Activated T-helper 2 cell treated with anti-CD3 and anti-CD28 coated beads, Interferon-gamma antibody, Interleukin-2, Interleukin-4, amounts not matched to agents 10 μg/mL and 5 μg/mL and 100 μg/mL, durations not matched to agents 14 hours and 24 hours and 36 hours (primary cell): ENCODE measurements around the gene LILRB2. TPM values are rescaled to one million over a fixed set of nuclear protein-coding genes. Genes with fewer than 3 reads are reported as not detected.
"Not testable (repeated sequence)": the region's sequence is repeated elsewhere in the genome, so short reads cannot be mapped to it uniquely, and the experiment has no call there.

Experiments
- DNase-seq: peaks from one replicate; pipeline ENCODE4 v3.0.0; 2021; ENCODE audit warnings: low spot score
- H3K27ac Mint-ChIP-seq: one replicate; pipeline ENCODE4 v1.8.0; 2021; ENCODE audit warnings: mixed read lengths
- H3K27me3 Mint-ChIP-seq: one replicate; pipeline ENCODE4 v1.8.0; 2021; ENCODE audit warnings: low read depth, mixed read lengths
- H3K36me3 Mint-ChIP-seq: one replicate; pipeline ENCODE4 v1.8.0; 2021; ENCODE audit warnings: low read depth, mixed read lengths
- H3K4me1 Mint-ChIP-seq: one replicate; pipeline ENCODE4 v1.8.0; 2021; ENCODE audit warnings: low read depth, mixed read lengths
- H3K4me3 Mint-ChIP-seq: one replicate; pipeline ENCODE4 v1.8.0; 2021; ENCODE audit warnings: low read depth, mild to moderate bottlenecking, moderate library complexity, mixed read lengths
- H3K9me3 Mint-ChIP-seq: one replicate; pipeline ENCODE4 v1.8.0; 2021; ENCODE audit warnings: mixed read lengths
- intact Hi-C: fragments of 100-400 bp; cut with micrococcal nuclease; formaldehyde crosslinking; loops from one replicate; pipeline ENCODE4 v1.15.1; 2023
- total RNA-seq: library from RNA; stranded (reverse); gene quantifications from 2 replicates; pipeline ENCODE4 v1.2.3, GENCODE V29; 2022

The LILRB2 gene
- not detected in 2 replicates for total RNA-seq

GRCh38 chr19:54281007-54281728, at the start of gene LILRB2:
Gene LILRB2 (minus strand): TSS chr19:54281110. CDS start chr19:54280496, 614 bp downstream.
- no peak for DNase-seq
- H3K9me3 Mint-ChIP-seq, result no peaks in the 10 kb centered on the region
- no peak within 1 kb of the TSS for H3K27ac Mint-ChIP-seq
- no peaks in the 10 kb centered on the region for H3K4me1 Mint-ChIP-seq
- H3K27me3 Mint-ChIP-seq, result peaks cover 27% of the 10 kb centered on the region
- intact Hi-C loops, result no loop called here
- H3K4me3 Mint-ChIP-seq, result no peak within 1 kb of the TSS
- H3K36me3 Mint-ChIP-seq, result no peaks in the 10 kb centered on the region

- peaks cover 12% of the 10 kb centered on the region for H3K4me1 Mint-ChIP-seq
- intact Hi-C loops, result no loop called here
- H3K9me3 Mint-ChIP-seq, result no peaks in the 10 kb centered on the region
Measured at GRCh38 chr19:54329476-54330165, 48.7 kb upstream of the LILRB2 start.

GRCh38 chr19:54328781-54329180, 47.9 kb upstream of the LILRB2 start:
- intact Hi-C loops, result not testable (repeated sequence)

More at GRCh38 chr19:54329476-54330165, 48.7 kb upstream of the LILRB2 start:
- Mint-ChIP-seq H3K27ac (no peak overlapping the region), H3K36me3 (no peaks in the 10 kb centered on the region), H3K4me3 (no peak overlapping the region), H3K27me3 (peaks cover 12% of the 10 kb centered on the region)
- DNase-seq, result no peak

GRCh38 chr19:54325631-54326030, 44.7 kb upstream of the LILRB2 start:
- no peaks in the 10 kb centered on the region for H3K9me3 Mint-ChIP-seq
- no peak overlapping the region for H3K4me3 Mint-ChIP-seq
- H3K27me3 Mint-ChIP-seq, result peaks cover 15% of the 10 kb centered on the region
- no peak for DNase-seq
- H3K27ac Mint-ChIP-seq, result no peak overlapping the region
- no peaks in the 10 kb centered on the region for H3K36me3 Mint-ChIP-seq
- H3K4me1 Mint-ChIP-seq, result peaks cover 12% of the 10 kb centered on the region
- intact Hi-C loops, result loop anchor here (1.0 kb wide), 1 partner anchor 66 kb away; no protein-coding TSS in a partner anchor

More at GRCh38 chr19:54328781-54329180, 47.9 kb upstream of the LILRB2 start:
- H3K9me3 Mint-ChIP-seq, DNase-seq, H3K4me3 Mint-ChIP-seq, H3K36me3 Mint-ChIP-seq, H3K27ac Mint-ChIP-seq, H3K27me3 Mint-ChIP-seq: not testable (repeated sequence)
- H3K4me1 Mint-ChIP-seq, result peaks cover 12% of the 10 kb centered on the region

GRCh38 chr19:54325194-54325621, 44.3 kb upstream of the LILRB2 start:
- Mint-ChIP-seq H3K27ac (no peak overlapping the region), H3K4me1 (peaks cover 12% of the 10 kb centered on the region), H3K27me3 (peaks cover 18% of the 10 kb centered on the region), H3K9me3 (no peaks in the 10 kb centered on the region), H3K4me3 (no peak overlapping the region), H3K36me3 (no peaks in the 10 kb centered on the region)
- intact Hi-C loops, result loop anchor here (1.0 kb wide), 1 partner anchor 66 kb away; no protein-coding TSS in a partner anchor
- peak; percentile 41 for DNase-seq

GRCh38 chr19:54324071-54324470, 43.2 kb upstream of the LILRB2 start:
- DNase-seq, result no peak
- intact Hi-C loops, result no loop called here
- Mint-ChIP-seq H3K4me3 (no peak overlapping the region), H3K27ac (no peak overlapping the region), H3K9me3 (no peaks in the 10 kb centered on the region), H3K36me3 (no peaks in the 10 kb centered on the region), H3K4me1 (peaks cover 12% of the 10 kb centered on the region), H3K27me3 (peaks cover 23% of the 10 kb centered on the region)

GRCh38 chr19:54322934-54323333, 42.0 kb upstream of the LILRB2 start:
- H3K27ac Mint-ChIP-seq, intact Hi-C loops, H3K4me1 Mint-ChIP-seq, H3K9me3 Mint-ChIP-seq, DNase-seq, H3K4me3 Mint-ChIP-seq, H3K36me3 Mint-ChIP-seq: not testable (repeated sequence)
- peaks cover 24% of the 10 kb centered on the region for H3K27me3 Mint-ChIP-seq

- H3K4me3 Mint-ChIP-seq, DNase-seq, H3K4me1 Mint-ChIP-seq, intact Hi-C loops, H3K27ac Mint-ChIP-seq, H3K9me3 Mint-ChIP-seq, H3K36me3 Mint-ChIP-seq: not testable (repeated sequence)
- H3K27me3 Mint-ChIP-seq, result peaks cover 24% of the 10 kb centered on the region
Measured at GRCh38 chr19:54322295-54322694, 41.4 kb upstream of the LILRB2 start.

GRCh38 chr19:54319892-54320670, 39.2 kb upstream of the LILRB2 start:
- no peak overlapping the region for H3K27ac Mint-ChIP-seq

GRCh38 chr19:54319049-54319448, 38.1 kb upstream of the LILRB2 start:
- intact Hi-C loops, result no loop called here
- DNase-seq, result no peak
- Mint-ChIP-seq H3K36me3 (no peaks in the 10 kb centered on the region), H3K9me3 (no peaks in the 10 kb centered on the region), H3K4me3 (no peak overlapping the region), H3K27me3 (peaks cover 17% of the 10 kb centered on the region), H3K27ac (no peak overlapping the region), H3K4me1 (peaks cover 6% of the 10 kb centered on the region)

More at GRCh38 chr19:54319892-54320670, 39.2 kb upstream of the LILRB2 start:
- intact Hi-C loops, result no loop called here
- no peak for DNase-seq
- peaks cover 6% of the 10 kb centered on the region for H3K4me1 Mint-ChIP-seq
- H3K9me3 Mint-ChIP-seq, result no peaks in the 10 kb centered on the region
- H3K36me3 Mint-ChIP-seq, result no peaks in the 10 kb centered on the region
- peaks cover 22% of the 10 kb centered on the region for H3K27me3 Mint-ChIP-seq
- H3K4me3 Mint-ChIP-seq, result no peak overlapping the region

- Mint-ChIP-seq H3K9me3 (no peaks in the 10 kb centered on the region), H3K36me3 (no peaks in the 10 kb centered on the region), H3K4me1 (peaks cover 6% of the 10 kb centered on the region), H3K27me3 (peaks cover 25% of the 10 kb centered on the region), H3K27ac (no peak overlapping the region), H3K4me3 (no peak overlapping the region)
- DNase-seq, result no peak
- intact Hi-C loops, result no loop called here
Measured at GRCh38 chr19:54317965-54318240, 37.0 kb upstream of the LILRB2 start.

- peaks cover 29% of the 10 kb centered on the region for H3K27me3 Mint-ChIP-seq
- no peak overlapping the region for H3K4me3 Mint-ChIP-seq
- no peaks in the 10 kb centered on the region for H3K36me3 Mint-ChIP-seq
Measured at GRCh38 chr19:54317108-54317964, 36.4 kb upstream of the LILRB2 start.

More at GRCh38 chr19:54317108-54317964, 36.4 kb upstream of the LILRB2 start:
- H3K9me3 Mint-ChIP-seq, result no peaks in the 10 kb centered on the region
- no peak for DNase-seq
- peaks cover 6% of the 10 kb centered on the region for H3K4me1 Mint-ChIP-seq
- H3K27ac Mint-ChIP-seq, result no peak overlapping the region
- intact Hi-C loops, result no loop called here
